EH (cell line): Measurements from ENCODE around the gene TTC36.
"Not testable (repeated sequence)": the region's sequence is repeated elsewhere in the genome, so short reads cannot be mapped to it uniquely, and the experiment has no call there.

Experiments used
- DNase-seq: peaks from one replicate; pipeline ENCODE4 v3.0.0-alpha.2; 2015; ENCODE audit warnings: low read depth

The TTC36 gene

DNA sequence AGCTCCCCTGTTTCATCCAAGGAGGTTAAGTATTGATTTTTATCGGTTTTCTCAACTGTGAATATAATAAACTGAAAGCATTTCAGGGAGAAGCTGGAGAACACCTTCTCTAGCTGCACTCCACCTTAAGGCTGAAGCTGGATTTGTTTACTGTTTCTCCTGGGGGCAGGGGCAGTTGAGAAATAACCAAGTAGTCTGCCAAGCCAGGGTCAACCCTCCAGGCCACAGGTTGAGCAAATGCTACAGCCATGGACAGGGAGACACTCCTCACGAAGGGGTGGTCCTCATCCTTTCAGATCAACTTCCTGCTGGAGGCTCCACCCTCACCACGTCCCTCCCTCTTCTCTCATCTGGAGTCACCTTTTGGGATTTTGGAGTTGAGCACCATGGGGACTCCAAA lies at the start of gene TTC36:
TTC36 (plus strand) TSS at position 366 of the 400 bp plus-strand sequence; CDS start at position 387, 21 bp downstream.
- no peak for DNase-seq

GRCh38 chr11:118481238-118481637 lies 46.0 kb upstream of the TTC36 start:
- not testable (repeated sequence) for DNase-seq

DNA sequence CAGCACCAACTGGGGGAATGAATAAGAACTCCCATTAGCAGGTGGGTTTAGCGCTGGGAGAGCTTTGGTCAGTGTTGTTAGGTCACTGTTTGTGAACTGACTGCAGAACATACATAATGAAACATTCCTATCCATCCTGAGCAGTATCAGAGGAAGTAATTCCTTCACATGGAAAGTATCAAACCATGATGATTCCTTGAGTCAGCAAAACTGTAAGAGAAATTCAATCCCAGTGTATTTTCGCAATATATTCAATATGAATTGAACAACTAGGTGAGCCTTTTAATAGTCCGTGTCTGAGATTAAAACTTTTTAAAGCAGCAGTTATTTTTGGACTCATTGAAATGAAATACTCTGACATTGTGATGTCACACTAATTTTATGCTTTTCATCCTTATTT lies 42.9 kb upstream of the TTC36 start:
- DNase-seq: no peak

DNA sequence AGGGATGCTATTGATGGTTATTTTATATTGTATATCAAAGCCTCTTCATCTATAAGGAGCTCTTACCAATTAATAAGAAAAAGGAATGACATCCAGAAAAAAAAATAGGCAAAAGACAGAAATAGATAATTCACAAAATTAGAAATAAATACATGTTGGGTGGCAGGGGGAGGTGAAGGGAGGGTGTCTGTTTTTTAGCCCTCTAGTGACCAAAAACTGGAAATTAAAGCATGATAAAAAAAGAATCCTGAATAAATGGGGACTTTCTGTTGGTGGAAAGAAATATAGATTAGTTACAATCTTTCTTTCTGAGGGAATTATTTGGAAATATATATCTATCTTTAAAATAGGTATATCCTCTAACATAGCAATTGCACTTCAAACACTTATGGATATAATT lies 42.0 kb upstream of the TTC36 start:
- no peak for DNase-seq

DNA sequence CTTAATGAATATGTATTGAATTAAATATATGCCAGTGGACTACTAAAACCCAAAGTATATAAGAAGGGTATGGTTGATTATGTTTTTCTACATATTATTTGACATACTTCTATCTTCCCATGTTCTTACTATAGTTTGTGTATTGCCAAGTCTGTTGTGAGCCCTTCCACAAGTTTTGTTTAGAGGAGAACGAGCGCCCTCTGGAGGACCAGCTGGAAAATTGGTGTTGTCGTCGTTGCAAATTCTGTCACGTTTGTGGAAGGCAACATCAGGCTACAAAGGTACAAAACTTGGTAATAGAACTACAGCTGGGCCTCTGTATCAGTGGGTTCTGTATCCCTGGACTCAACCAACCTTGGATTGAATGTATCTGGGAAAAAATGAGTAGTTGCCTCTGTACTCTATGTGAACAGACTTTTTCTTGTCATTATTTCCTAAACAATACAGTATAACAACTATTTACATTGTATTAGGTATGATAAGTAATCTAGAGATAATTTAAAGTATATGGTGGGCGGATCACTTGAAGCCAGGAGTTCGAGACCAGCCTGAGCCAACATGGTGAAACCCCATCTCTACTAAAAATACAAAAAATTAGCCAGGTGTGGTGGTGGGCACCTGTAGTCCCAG lies 38.7 kb upstream of the TTC36 start:
- DNase-seq: peak; percentile 79

- DNase-seq: no peak
Observed at GRCh38 chr11:118491041-118491440, 36.2 kb upstream of the TTC36 start.

- DNase-seq: peak; percentile 87
Observed at GRCh38 chr11:118497831-118498230, 29.4 kb upstream of the TTC36 start.

- DNase-seq: no peak
Observed at GRCh38 chr11:118503216-118503615, 24.1 kb upstream of the TTC36 start.

GRCh38 chr11:118511601-118512000 lies 15.7 kb upstream of the TTC36 start:
- DNase-seq: no peak

DNA sequence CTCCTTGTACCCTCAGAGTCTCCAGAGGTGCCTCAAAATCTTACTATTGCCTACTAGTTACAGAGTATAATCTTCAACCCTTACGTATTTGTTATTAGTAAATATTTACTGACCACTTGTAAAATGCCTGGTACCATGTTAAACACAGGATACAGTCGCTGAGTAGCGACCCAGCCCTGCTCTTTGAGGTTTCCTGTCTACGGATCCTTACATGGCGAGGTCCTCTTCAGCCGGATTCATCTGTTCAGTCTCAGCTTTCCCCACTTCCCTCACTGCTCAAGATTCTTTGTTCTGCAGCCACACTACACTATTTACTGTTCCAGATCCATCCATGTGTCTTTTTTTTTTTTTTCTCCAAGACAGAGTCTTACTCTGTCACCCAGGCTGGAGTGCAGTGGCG lies 13.2 kb upstream of the TTC36 start:
- DNase-seq: no peak

- no peak for DNase-seq
Observed at GRCh38 chr11:118519549-118519948, 7.7 kb upstream of the TTC36 start.

- DNase-seq: no peak
Observed at GRCh38 chr11:118521892-118522311, 5.4 kb upstream of the TTC36 start.

DNA sequence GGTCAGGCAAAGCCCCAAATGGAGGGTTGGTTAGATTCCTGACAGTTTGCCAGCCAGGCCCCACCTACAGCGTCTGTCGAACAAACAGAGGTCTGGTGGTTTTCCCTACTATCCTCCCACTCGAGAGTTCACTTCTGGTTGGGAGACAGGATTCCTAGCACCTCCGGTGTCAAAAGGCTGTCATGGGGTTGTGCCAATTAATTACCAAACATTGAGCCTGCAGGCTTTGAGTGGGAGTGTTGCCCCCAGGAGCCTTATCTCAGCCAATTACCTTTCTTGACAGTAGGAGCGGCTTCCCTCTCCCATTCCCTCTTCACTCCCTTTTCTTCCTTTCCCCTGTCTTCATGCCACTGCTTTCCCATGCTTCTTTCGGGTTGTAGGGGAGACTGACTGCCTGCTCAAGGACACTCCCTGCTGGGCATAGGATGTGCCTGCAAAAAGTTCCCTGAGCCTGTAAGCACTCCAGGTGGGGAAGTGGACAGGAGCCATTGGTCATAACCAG lies 4.7 kb upstream of the TTC36 start:
- peak; percentile 54 for DNase-seq

DNA sequence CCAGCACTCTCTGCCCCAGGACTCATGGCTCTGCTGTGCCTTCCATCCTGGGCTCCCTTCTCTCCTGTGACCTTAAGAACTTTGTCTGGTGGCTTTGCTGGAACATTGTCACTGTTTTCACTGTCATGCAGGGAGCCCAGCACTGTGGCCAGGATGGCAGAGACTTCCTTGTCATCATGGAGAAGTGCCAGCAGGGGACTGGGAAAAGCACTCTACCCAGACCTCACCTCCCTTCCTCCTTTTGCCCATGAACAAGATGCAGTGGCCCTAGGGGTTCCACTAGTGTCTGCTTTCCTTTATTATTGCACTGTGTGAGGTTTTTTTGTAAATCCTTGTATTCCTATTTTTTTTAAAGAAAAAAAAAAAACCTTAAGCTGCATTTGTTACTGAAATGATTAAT lies 2.9 kb upstream of the TTC36 start:
- DNase-seq: no peak

GRCh38 chr11:118524757-118525470 lies 2.4 kb upstream of the TTC36 start:
- DNase-seq: no peak

DNA sequence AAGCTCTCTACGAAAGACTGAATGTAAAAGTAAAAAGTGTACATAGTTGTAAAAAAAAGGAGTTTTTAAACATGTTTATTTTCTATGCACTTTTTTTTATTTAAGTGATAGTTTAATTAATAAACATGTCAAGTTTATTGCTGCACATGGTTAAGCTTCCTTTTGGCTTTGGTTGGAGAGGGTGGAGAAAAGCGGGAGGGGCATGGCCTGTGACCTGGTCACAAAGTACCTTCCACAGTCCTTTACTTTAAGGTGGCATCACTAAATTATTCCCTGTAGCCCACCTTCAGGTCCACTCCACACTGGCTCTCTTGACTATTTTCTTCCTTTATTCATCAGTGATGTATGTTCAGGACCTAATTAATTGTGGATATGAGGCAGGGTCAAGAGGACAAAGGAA lies 586 bp upstream of the TTC36 start:
- no peak for DNase-seq

DNA sequence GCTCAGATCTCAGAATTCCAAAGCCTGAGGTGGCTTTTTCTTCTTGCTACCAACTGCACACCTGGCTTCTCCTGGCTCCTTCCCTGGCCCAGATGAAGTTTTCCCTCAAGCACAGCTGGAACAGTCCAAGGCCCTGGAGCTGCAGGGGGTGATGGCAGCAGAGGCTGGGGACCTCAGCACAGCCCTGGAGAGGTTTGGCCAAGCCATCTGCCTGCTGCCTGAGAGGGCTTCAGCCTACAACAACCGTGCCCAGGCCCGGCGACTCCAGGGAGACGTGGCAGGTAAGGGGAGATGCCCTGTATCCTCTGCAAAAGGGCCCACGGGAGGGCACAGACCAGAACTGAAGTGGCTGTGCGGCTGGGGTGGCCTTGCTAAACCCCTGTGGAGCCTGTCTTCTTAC lies 1.2 kb downstream of the TTC36 start:
- DNase-seq: no peak

GRCh38 chr11:118529584-118530175 lies 2.4 kb downstream of the TTC36 start:
- DNase-seq: no peak

DNA sequence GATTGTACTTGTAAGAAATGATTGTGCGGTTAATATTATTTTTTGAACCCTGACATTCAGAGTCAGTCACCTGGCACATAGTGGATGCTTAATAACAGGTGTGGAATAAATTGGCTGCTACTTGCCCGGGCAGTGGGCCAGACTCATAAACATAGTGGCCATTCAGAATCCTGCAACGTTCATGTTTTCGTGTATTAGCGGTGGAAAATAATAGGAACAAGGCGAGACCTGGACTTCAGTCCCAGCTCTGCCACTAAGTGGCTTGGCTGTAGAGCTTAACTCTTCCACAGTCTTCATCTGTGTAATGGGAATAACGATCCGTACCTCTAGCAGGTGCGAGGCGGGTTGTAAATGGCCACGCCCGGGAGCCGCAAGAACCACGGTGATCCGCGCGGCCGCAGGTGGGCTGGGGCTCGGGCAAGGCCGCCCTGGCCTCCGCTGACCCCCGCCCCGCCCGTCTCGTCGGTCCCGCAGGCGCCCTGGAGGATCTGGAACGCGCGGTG lies 3.0 kb downstream of the TTC36 start:
- peak; percentile 17 for DNase-seq

GRCh38 chr11:118530683-118531596 lies 3.7 kb downstream of the TTC36 start, which contains the start of gene TMEM25:
TSS of gene TMEM25 (plus strand) at chr11:118531192. CDS start at chr11:118531802, 610 bp downstream.
- DNase-seq: peak; percentile 52

DNA sequence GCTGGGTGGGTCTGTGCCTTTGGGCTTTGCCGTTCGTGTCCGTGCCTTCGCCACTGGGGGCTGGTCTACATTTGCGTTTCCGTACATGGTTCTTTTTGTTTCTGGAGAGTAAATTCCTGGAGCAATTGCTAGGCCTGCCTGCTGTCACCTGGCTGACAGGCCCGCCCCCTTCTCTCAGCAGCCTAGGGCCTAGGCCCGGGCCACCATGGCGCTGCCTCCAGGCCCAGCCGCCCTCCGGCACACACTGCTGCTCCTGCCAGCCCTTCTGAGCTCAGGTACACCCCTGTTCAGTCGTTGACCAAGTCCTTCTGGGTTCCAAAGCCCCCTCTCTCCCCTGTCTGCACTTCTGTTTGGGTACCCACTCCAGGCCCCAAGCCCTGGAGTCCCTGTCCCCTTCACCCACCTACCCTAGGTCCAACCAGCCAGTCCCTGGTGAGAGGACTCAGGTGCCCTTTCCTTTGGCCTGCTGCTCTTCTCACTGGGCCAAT lies 4.4 kb downstream of the TTC36 start:
- DNase-seq: no peak

DNA sequence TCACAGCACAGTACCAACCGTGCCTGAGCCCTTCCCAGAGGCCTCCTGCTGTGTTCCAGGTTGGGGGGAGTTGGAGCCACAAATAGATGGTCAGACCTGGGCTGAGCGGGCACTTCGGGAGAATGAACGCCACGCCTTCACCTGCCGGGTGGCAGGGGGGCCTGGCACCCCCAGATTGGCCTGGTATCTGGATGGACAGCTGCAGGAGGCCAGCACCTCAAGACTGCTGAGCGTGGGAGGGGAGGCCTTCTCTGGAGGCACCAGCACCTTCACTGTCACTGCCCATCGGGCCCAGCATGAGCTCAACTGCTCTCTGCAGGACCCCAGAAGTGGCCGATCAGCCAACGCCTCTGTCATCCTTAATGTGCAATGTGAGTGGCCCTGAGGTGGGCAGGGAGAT lies 4.8 kb downstream of the TTC36 start:
- DNase-seq: no peak
